GM18868 (cell line): ENCODE measurements around the gene ST6GALNAC3.
"Not testable (repeated sequence)": the region's sequence is repeated elsewhere in the genome, so short reads cannot be mapped to it uniquely, and the experiment has no call there.

Source experiments
- ATAC-seq: cut with Tn5 transposase; IDR thresholded peaks from one replicate; pipeline ENCODE4 v1.9.1; 2021; ENCODE audit warnings: mild to moderate bottlenecking, moderate library complexity; ENCODE audit not compliant: unreplicated experiment

ST6GALNAC3 gene

DNA sequence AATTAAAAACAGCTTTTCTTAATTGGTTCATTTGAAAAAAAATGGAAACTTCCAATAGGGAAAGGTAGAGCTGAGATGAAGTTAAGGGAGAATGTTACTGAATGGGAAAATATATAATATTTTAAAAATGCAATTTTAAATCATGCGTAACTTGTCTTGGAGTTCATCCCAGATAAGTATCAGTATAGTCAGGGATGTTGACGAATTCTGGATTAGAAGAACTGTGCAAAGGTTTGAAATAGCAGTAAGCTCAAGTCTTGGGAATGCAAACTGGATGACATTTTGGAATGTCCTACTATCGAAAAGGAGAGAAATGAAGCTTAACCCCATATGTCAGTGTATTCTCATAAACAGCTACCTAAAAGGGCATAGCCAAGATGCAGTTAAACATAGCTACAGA lies 4.0 kb upstream of the ST6GALNAC3 start:
- no peak for ATAC-seq

- ATAC-seq, result no peak
These were observed 1.1 kb upstream of the ST6GALNAC3 start for GRCh38 chr1:76073481-76073880.

DNA sequence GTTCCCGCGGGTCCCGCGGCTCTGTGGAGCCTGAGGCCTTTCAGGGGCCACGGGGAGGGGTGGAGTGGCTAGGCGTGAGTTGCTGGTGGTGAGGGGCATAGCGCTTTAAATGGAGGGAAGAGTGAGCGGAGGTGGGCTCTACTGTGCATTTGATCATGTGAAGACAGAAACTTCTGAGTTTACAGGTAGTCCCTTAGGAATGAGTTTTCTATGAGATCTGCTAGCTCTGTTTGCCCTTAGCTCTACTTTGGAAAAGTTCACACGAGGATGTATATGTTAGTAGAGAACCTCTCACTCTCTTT lies 593 bp downstream of the ST6GALNAC3 start:
- ATAC-seq, result no peak

- ATAC-seq, result peak; percentile 56
These were observed 1.3 kb downstream of the ST6GALNAC3 start for GRCh38 chr1:76075877-76076276.

GRCh38 chr1:76079475-76080227 lies 5.1 kb downstream of the ST6GALNAC3 start:
- ATAC-seq, result no peak

- no peak for ATAC-seq
These were observed 6.1 kb downstream of the ST6GALNAC3 start for GRCh38 chr1:76080552-76081079.

GRCh38 chr1:76082062-76082461 lies 7.5 kb downstream of the ST6GALNAC3 start:
- no peak for ATAC-seq

DNA sequence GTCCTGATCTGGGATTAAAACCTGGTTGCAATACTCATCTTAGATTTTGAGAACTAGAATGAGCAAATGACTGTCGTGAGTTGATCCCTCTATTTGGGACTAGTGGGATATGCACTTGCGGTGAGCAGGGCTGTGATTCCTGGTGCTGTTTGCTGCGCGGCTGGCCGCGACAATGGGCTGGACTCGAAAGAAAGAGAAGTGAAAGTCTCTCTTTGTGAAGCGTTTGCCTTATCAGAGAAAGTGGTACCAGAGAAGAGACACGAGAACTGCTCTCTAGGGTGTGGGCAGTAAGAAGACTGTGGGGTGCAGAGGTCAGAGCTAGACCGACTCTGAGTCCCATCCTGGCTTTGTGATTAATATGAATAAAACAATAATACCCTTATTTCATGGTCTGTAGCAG lies 8.6 kb downstream of the ST6GALNAC3 start:
- no peak for ATAC-seq

GRCh38 chr1:76084029-76084627 lies 9.6 kb downstream of the ST6GALNAC3 start:
- no peak for ATAC-seq

DNA sequence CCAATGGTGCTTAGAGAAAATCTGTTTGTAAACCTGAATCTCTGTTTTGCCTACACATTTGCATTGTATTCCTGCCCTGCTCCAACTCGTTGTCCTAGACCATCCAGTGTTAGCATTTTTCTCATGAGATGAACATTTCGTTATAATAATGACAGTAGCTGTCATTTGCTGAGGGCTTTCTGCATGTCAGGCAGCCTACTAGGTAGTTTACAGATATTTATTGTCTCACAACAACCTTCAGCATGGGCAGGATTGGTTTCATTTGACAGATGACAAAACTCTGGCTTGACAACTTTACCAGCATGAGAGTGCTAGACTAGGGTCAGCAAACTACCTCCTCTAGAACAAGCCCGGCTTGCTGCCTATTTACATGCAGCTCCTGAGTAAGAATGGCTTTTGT lies 10.1 kb downstream of the ST6GALNAC3 start:
- no peak for ATAC-seq

GRCh38 chr1:76086109-76086508 lies 11.6 kb downstream of the ST6GALNAC3 start:
- no peak for ATAC-seq

DNA sequence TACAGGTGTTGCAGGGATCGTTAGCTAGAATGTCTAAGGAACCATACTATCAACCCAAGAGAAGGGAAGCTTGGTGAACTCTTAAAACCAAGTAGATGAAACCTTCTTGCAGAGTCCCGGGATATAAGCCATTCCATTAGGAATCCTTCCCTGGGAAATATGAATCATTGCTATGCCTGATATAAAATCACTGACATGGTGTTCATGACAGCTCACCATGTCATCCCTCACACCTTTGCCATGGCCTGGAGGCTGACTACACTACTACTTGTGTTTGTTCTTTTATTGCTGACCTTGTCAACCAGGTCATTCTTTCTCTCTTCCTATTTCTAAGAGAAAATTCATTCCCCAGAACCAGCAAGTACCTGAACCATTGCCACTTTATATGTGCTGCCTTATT lies 12.1 kb downstream of the ST6GALNAC3 start:
- no peak for ATAC-seq

- ATAC-seq, result no peak
These were observed 16.0 kb downstream of the ST6GALNAC3 start for GRCh38 chr1:76090283-76091203.

DNA sequence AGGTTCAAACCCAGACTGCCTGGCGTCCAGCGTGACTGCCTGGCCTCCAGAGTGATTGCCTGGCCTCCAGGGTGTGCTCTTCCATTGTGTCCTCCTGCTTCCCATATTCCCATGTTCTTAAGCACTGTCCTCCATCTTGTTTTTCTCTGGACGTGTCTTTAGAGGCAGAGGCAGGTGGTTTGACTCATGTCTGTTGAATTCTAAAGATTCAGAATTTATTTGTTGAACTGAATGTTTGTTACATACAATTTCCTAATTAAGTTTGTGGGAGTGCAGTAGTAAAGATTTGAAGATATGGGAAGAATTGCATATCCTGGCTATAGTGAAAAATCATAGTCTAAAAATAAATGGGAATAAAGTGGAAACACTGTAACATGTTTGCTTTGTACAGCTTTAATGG lies 18.3 kb downstream of the ST6GALNAC3 start:
- no peak for ATAC-seq

DNA sequence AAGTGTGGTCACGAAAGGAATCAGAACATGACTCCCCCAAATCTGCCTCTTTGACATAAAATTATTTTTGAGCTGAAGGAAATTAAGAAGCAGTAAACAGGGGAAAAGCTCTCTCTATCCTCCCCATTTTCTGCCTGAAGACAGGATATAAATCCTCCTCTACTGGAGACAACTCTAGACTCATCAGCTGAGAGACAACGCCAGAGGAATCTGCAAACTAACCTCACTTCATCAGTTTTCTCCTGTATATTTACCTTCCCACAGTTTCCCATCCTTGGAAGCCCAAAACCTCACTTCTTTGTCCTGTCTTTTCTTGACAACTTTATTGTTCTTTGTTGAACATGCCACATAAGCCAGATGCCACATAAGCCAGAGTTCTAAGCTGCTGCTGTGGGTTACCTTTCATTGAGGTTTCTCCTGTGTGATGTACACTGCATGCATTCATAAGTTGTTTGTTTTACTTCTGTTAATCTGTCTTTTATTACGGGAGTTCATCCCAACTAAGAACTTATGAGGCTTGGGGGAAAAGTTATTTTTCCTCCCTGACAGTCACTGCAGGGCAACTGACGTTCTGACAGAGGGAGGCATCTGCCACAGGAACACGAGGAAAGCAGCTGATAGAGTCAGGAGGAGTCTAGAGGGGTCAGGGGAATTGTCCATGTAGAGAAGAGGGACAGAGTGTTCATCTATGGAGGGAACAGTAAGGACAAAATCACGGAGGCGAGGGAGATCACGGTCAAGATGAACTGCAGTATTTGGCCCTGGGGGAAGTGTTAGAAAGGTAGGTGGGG lies 19.2 kb downstream of the ST6GALNAC3 start:
- no peak for ATAC-seq

GRCh38 chr1:76095802-76096201 lies 21.3 kb downstream of the ST6GALNAC3 start:
- ATAC-seq, result no peak

DNA sequence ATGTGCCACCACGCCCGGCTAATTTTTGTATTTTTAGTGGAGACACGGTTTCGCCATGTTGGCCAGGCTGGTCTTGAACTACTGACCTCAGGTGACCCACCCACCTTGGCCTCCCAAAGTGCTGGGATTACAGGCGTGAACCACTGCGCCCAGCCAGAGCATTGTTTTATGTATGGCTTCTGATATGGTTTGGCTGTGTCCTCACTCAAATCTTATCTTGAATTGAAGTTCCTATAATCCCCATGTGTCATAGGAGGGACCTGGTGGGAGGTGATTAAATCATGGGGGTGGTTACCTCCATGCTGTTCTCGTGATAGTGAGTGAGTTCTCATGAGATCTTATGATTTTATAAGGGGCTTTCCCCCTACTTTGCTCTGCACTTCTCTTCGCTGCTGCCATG lies 22.5 kb downstream of the ST6GALNAC3 start:
- not testable (repeated sequence) for ATAC-seq

DNA sequence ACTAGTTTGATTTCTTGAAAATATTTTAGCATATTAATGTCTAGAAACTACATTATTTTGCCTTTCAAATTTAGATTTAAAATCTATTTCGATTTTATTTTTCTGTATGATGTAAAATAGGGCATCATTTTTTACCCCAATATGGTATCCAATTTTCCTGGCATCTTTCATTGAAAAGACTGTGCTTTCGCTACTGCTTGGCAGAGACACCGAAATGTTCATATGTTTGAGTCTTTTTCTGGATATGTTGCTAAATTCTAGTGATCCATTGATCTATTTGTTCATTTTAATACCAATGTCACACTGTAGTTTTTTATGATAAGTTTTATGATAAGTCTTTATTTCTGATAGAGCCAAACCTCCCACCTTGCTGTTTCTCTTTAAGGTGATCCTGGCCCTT lies 24.3 kb downstream of the ST6GALNAC3 start:
- ATAC-seq, result no peak

GRCh38 chr1:76101548-76101947 lies 27.0 kb downstream of the ST6GALNAC3 start:
- ATAC-seq, result no peak

GRCh38 chr1:76102046-76102445 lies 27.5 kb downstream of the ST6GALNAC3 start:
- no peak for ATAC-seq

- ATAC-seq, result no peak
These were observed 28.5 kb downstream of the ST6GALNAC3 start for GRCh38 chr1:76103034-76103433.
